Liver (tissue), 9 donors: ENCODE results near the gene CLCA1. TPM values are rescaled to one million over a fixed set of nuclear protein-coding genes. Genes with fewer than 3 reads are reported as not detected.

ENCODE experiments used
- DNase-seq: peaks from one replicate; pipeline ENCODE4 v3.0.0-alpha.2; 2017; ENCODE audit warnings: low spot score
- H3K27ac ChIP-seq, 2 donors: one replicate each; pipeline ENCODE4 v1.7.0; 2013; ENCODE audit warnings: inconsistent platforms in 2 of 2, low read length in 2 of 2, control low read depth in 1 of 2, low read depth in 1 of 2, mild to moderate bottlenecking in 1 of 2
- H3K27me3 ChIP-seq, 4 donors: one replicate each; pipeline versions ENCODE4 v1.6.1 to v1.7.0; 2013; ENCODE audit warnings: low read length in 3 of 4, inconsistent platforms in 1 of 4, mild to moderate bottlenecking in 1 of 4, moderate library complexity in 1 of 4; ENCODE audit not compliant: control insufficient read depth in 4 of 4, insufficient read depth in 4 of 4
- H3K36me3 ChIP-seq, 4 donors: one replicate each; pipeline versions ENCODE4 v1.6.1 to v1.7.0; 2013; ENCODE audit warnings: low read length in 3 of 4, mild to moderate bottlenecking in 3 of 4, low read depth in 1 of 4, moderate library complexity in 1 of 4; ENCODE audit not compliant: control insufficient read depth in 4 of 4, insufficient read depth in 3 of 4
- H3K4me1 ChIP-seq, 4 donors: one replicate each; pipeline versions ENCODE4 v1.6.1 to v1.7.0; 2013; ENCODE audit warnings: low read length in 3 of 4, mild to moderate bottlenecking in 3 of 4, moderate library complexity in 1 of 4; ENCODE audit not compliant: control insufficient read depth in 4 of 4, insufficient read depth in 4 of 4
- H3K4me3 ChIP-seq, 3 donors: one replicate each; pipeline versions ENCODE4 v1.6.1 to v1.7.0; 2013; ENCODE audit warnings: low read length in 3 of 3, control low read depth in 1 of 3, low read depth in 1 of 3, mild to moderate bottlenecking in 1 of 3
- H3K9ac ChIP-seq, 2 donors: one replicate each; pipeline ENCODE4 v1.7.0; 2013; ENCODE audit warnings: low read length in 2 of 2, mild to moderate bottlenecking in 2 of 2, moderate library complexity in 2 of 2, control low read depth in 1 of 2, low read depth in 1 of 2
- H3K9me3 ChIP-seq, 4 donors: one replicate each; pipeline versions ENCODE4 v1.6.1 to v1.7.0; 2013; ENCODE audit warnings: low read length in 3 of 4; ENCODE audit not compliant: control insufficient read depth in 4 of 4
- ATF3 ChIP-seq: IDR thresholded peaks from 2 replicates; pipeline ENCODE4 v1.6.1; 2016; ENCODE audit warnings: antibody characterized with exemption
- EGR1 ChIP-seq, 2 donors: IDR thresholded peaks; 2 replicates each; pipeline ENCODE4 v1.6.1; 2016 to 2018; ENCODE audit warnings: antibody characterized with exemption in 2 of 2, low read depth in 2 of 2
- FOXA1 ChIP-seq: IDR thresholded peaks from 2 replicates; pipeline ENCODE4 v1.6.1; 2016; ENCODE audit warnings: antibody characterized with exemption
- FOXA2 ChIP-seq: IDR thresholded peaks from 2 replicates; pipeline ENCODE4 v1.6.1; 2016; ENCODE audit warnings: antibody characterized with exemption
- GABPA ChIP-seq, 2 donors: IDR thresholded peaks in 1 of 2; conservative IDR thresholded peaks in 1 of 2; 2 replicates each; pipeline ENCODE4 v1.6.1; 2016; ENCODE audit warnings: antibody characterized with exemption in 2 of 2, mild to moderate bottlenecking in 1 of 2, moderate library complexity in 1 of 2
- HNF4A ChIP-seq, 2 donors: conservative IDR thresholded peaks; 2 replicates each; pipeline ENCODE4 v1.6.1; 2016; ENCODE audit warnings: antibody characterized with exemption in 2 of 2, mild to moderate bottlenecking in 2 of 2
- HNF4G ChIP-seq: IDR thresholded peaks from 2 replicates; pipeline ENCODE4 v1.6.1; 2016; ENCODE audit warnings: antibody characterized with exemption
- JUND ChIP-seq, 2 donors: IDR thresholded peaks; 2 replicates each; pipeline ENCODE4 v1.6.1; 2016; ENCODE audit warnings: antibody characterized with exemption in 2 of 2
- NR2F2 ChIP-seq: IDR thresholded peaks from 2 replicates; pipeline ENCODE4 v1.6.1; 2016; ENCODE audit warnings: antibody characterized with exemption
- RAD21 ChIP-seq, 2 donors: IDR thresholded peaks; 2 replicates each; pipeline ENCODE4 v1.6.1; 2016; ENCODE audit warnings: antibody characterized with exemption in 2 of 2, mild to moderate bottlenecking in 2 of 2
- REST ChIP-seq: IDR thresholded peaks from 2 replicates; pipeline ENCODE4 v1.6.1; 2016; ENCODE audit warnings: antibody characterized with exemption, mild to moderate bottlenecking
- RXRA ChIP-seq, 2 donors: IDR thresholded peaks; 2 replicates each; pipeline ENCODE4 v1.6.1; 2017 to 2018; ENCODE audit warnings: antibody characterized with exemption in 2 of 2, mild to moderate bottlenecking in 1 of 2
- SP1 ChIP-seq: IDR thresholded peaks from 2 replicates; pipeline ENCODE4 v1.6.1; 2018; ENCODE audit warnings: antibody characterized with exemption, mild to moderate bottlenecking
- TAF1 ChIP-seq: conservative IDR thresholded peaks from 2 replicates; pipeline ENCODE4 v1.6.1; 2016; ENCODE audit warnings: antibody characterized with exemption, mild to moderate bottlenecking
- YY1 ChIP-seq: IDR thresholded peaks from 2 replicates; pipeline ENCODE4 v1.6.1; 2016; ENCODE audit warnings: antibody characterized with exemption, mild to moderate bottlenecking
- WGBS: extraction: QIAGEN DNeasy Blood & Tissue Kit; methylation state at CpG from one replicate; pipeline ENCODE4 v1.1.7; 2013; 5-methylcytosine and 5-hydroxymethylcytosine counted together
- polyA plus RNA-seq, 2 donors: library from polyadenylated mRNA; stranded (reverse) in 1 of 2; unstranded in 1 of 2; fragments of 200-250 nt in 1 of 2; fragments of >200 nt in 1 of 2; fragmentation: Nextera tagmentation in 1 of 2; extraction: Ambion mirVana in 1 of 2; gene quantifications; one replicate each; pipeline versions ENCODE4 v1.2.1 to v1.2.3, GENCODE V29; 2013 to 2015
- total RNA-seq, 2 donors: library from RNA; depleted of rRNA; stranded (reverse); fragments of >200 nt; gene quantifications; one replicate each; pipeline ENCODE4 v1.2.3, GENCODE V29; 2014
- TF ChIP-seq, protein P1 (sequence below): fragments of 150-350 bp; IDR thresholded peaks from 2 replicates; pipeline ENCODE4 v1.5.1; 2017; ENCODE audit warnings: improper control_type of control experiment, low read depth, low read length; ENCODE audit not compliant: missing input control
- TF ChIP-seq, protein P2 (sequence below): IDR thresholded peaks from 2 replicates; pipeline ENCODE4 v1.6.1; 2016; ENCODE audit warnings: antibody characterized with exemption
- TF ChIP-seq, protein P3 (sequence below): IDR thresholded peaks from 2 replicates; pipeline ENCODE4 v1.6.1; 2016; ENCODE audit warnings: antibody characterized with exemption
- donor health status: healthy.
- donor health status: healthy.
- donor health status: healthy.
- donor health status: healthy.
- donor health status: healthy.

Gene CLCA1
- total and polyA plus RNA-seq, 4 donors, result not detected

DNA sequence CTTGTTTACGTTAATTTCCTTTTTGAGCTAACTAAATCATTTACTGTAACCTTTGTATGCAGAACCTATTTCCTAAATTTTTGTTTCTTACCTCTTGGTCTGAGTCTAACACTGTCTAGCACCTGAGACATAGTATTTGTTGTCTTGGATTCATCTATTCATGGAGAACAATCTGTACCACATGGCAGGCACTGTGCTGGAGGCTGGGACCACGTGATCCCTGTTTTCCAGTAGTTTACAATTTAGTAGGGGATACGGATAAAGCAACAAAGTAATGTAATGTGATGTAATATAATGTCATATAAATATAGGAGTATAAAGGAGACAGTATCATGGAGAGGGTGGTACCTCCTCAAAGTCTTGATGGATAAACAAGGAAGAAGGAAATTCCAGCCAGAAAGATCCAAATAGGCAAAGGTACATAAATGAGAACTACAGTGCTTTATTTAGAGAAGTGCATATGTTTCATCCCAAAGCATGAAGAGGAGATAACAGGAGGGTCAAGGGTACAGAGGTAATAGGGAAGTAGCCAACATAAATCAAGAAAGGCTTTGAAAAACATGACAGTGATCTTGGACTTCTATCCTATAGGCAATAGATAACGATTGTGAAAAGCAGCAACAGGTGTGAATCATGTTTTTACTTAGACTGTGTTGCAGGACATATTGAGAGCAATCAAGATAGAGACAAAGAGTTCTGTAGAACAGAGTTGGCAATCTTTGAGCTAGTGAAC is 52.2 kb downstream of the CLCA1 start:
- Histone ChIP-seq H3K4me1 (no peaks in the 10 kb centered on the region), H3K9me3 (no peaks in the 10 kb centered on the region), H3K27ac (no peak overlapping the region), H3K9ac (no peak overlapping the region), H3K4me3 (no peak overlapping the region), H3K36me3 (no peaks in the 10 kb centered on the region), H3K27me3 (no peaks in the 10 kb centered on the region)
- no peak for DNase-seq
- TF ChIP-seq EGR1 (IDR thresholded peaks at IDR 0.05; ENCODE audit: low read depth in 2 of 2), result no peak
- TF ChIP-seq, protein P1, sequence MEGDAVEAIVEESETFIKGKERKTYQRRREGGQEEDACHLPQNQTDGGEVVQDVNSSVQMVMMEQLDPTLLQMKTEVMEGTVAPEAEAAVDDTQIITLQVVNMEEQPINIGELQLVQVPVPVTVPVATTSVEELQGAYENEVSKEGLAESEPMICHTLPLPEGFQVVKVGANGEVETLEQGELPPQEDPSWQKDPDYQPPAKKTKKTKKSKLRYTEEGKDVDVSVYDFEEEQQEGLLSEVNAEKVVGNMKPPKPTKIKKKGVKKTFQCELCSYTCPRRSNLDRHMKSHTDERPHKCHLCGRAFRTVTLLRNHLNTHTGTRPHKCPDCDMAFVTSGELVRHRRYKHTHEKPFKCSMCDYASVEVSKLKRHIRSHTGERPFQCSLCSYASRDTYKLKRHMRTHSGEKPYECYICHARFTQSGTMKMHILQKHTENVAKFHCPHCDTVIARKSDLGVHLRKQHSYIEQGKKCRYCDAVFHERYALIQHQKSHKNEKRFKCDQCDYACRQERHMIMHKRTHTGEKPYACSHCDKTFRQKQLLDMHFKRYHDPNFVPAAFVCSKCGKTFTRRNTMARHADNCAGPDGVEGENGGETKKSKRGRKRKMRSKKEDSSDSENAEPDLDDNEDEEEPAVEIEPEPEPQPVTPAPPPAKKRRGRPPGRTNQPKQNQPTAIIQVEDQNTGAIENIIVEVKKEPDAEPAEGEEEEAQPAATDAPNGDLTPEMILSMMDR, result no peak
- TF ChIP-seq FOXA2, result no peak
- TF ChIP-seq TAF1, result no peak
- TF ChIP-seq NR2F2, result no peak
- TF ChIP-seq, protein P2, sequence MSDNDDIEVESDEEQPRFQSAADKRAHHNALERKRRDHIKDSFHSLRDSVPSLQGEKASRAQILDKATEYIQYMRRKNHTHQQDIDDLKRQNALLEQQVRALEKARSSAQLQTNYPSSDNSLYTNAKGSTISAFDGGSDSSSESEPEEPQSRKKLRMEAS, result no peak
- TF ChIP-seq ATF3, result no peak
- no peak for TF ChIP-seq FOXA1
- no peak for TF ChIP-seq REST
- no peak for TF ChIP-seq RXRA (IDR thresholded peaks at IDR 0.05)
- no peak for TF ChIP-seq HNF4G
- TF ChIP-seq SP1, result no peak
- no peak for TF ChIP-seq GABPA (IDR thresholded peaks at IDR 0.05 in 1 of 2, conservative IDR thresholded peaks at IDR 0.05 in 1 of 2)
- no peak for TF ChIP-seq RAD21 (IDR thresholded peaks at IDR 0.05)
- TF ChIP-seq, protein P3, sequence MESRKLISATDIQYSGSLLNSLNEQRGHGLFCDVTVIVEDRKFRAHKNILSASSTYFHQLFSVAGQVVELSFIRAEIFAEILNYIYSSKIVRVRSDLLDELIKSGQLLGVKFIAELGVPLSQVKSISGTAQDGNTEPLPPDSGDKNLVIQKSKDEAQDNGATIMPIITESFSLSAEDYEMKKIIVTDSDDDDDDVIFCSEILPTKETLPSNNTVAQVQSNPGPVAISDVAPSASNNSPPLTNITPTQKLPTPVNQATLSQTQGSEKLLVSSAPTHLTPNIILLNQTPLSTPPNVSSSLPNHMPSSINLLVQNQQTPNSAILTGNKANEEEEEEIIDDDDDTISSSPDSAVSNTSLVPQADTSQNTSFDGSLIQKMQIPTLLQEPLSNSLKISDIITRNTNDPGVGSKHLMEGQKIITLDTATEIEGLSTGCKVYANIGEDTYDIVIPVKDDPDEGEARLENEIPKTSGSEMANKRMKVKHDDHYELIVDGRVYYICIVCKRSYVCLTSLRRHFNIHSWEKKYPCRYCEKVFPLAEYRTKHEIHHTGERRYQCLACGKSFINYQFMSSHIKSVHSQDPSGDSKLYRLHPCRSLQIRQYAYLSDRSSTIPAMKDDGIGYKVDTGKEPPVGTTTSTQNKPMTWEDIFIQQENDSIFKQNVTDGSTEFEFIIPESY, result no peak
- no peak for TF ChIP-seq HNF4A (conservative IDR thresholded peaks at IDR 0.05)
- no peak for TF ChIP-seq YY1
- no peak for TF ChIP-seq JUND (IDR thresholded peaks at IDR 0.05)
- 69% methylated on average over 4 of the region's 4 CpGs for WGBS
